GM12891 (cell line): Measurements from ENCODE around the gene CDHR5.

Experiments used
- DNase-seq: peaks from one replicate; pipeline ENCODE4 v3.0.0; 2011; ENCODE audit warnings: low spot score; ENCODE audit not compliant: insufficient read length
- FAIRE-seq: peaks from 2 replicates; lab custom pipeline; 2011; peaks lifted over from hg19 to GRCh38; lab: Jason Lieb, UNC
- PAX5 ChIP-seq: IDR thresholded peaks from 2 replicates; pipeline ENCODE4 v1.6.1; 2011; ENCODE audit warnings: low read length, moderate library complexity, mild to moderate bottlenecking; ENCODE audit not compliant: insufficient read depth, severe bottlenecking
- POLR2A ChIP-seq: IDR thresholded peaks from 2 replicates; pipeline ENCODE4 v1.6.1; 2011; ENCODE audit warnings: low read depth, low read length, control low read depth
- POLR2AphosphoS5 ChIP-seq: IDR thresholded peaks from 2 replicates; pipeline ENCODE4 v1.6.1; 2011; ENCODE audit warnings: low read depth, low read length, control low read depth
- POU2F2 ChIP-seq: IDR thresholded peaks from 2 replicates; pipeline ENCODE4 v1.6.1; 2011; ENCODE audit warnings: low read depth, mild to moderate bottlenecking, control low read depth, low read length, moderate library complexity
- SPI1 ChIP-seq: IDR thresholded peaks from 2 replicates; pipeline ENCODE4 v1.6.1; 2011; ENCODE audit warnings: low read depth, low read length, control low read depth
- TAF1 ChIP-seq: IDR thresholded peaks from 2 replicates; pipeline ENCODE4 v1.6.1; 2011; ENCODE audit warnings: low read depth, low read length, control low read depth

Gene CDHR5

DNA sequence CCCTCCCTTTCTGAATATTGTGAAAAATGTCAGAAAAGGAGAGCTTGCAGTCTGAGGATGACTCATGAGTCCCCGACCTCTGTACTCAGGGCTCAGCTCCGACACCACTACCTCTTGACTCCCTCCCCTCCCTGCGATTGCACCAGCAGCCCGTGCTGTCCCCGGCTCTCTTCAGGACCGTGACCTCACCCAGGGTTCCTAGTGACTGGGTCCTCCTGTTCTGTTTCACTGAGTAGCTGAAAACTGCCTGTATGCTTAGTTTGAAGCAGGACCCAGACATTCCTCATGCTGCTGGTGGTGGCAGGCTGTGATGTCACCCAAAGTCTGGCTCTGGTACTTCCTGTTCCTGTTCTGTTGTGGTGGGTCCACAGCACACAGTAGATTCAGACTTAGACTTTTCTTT, 36.8 kb downstream of the CDHR5 start:
- no peak for DNase-seq
- FAIRE-seq, result no peak

DNA sequence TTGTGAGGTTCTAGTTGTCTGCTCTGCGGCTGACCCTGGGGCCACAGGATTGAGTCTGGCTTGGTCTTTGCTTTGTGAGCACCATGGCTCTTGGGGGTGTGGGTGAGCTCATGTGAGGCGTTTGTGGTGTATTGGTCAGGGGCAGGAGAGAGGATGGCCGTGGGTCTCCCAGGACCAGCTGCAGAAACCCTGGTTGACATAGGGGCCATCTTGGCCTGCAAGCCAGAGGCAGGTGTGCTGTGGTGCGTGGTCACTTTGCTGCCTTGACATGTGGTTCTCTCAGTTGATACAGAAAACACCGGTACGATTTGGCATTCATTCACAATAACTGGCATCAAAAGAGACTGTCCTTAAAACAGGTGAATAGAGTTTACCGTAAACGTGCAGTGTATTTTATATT, 37.2 kb downstream of the CDHR5 start:
- no peak for FAIRE-seq
- no peak for DNase-seq
- TF ChIP-seq SPI1 (no peak), TAF1 (no peak), POU2F2 (no peak), POLR2A (no peak), PAX5 (no peak), POLR2AphosphoS5 (no peak)

More for the DNA sequence above, 36.8 kb downstream of the CDHR5 start:
- TF ChIP-seq POU2F2 (no peak), POLR2AphosphoS5 (no peak), TAF1 (no peak), SPI1 (no peak), PAX5 (no peak), POLR2A (no peak)

DNA sequence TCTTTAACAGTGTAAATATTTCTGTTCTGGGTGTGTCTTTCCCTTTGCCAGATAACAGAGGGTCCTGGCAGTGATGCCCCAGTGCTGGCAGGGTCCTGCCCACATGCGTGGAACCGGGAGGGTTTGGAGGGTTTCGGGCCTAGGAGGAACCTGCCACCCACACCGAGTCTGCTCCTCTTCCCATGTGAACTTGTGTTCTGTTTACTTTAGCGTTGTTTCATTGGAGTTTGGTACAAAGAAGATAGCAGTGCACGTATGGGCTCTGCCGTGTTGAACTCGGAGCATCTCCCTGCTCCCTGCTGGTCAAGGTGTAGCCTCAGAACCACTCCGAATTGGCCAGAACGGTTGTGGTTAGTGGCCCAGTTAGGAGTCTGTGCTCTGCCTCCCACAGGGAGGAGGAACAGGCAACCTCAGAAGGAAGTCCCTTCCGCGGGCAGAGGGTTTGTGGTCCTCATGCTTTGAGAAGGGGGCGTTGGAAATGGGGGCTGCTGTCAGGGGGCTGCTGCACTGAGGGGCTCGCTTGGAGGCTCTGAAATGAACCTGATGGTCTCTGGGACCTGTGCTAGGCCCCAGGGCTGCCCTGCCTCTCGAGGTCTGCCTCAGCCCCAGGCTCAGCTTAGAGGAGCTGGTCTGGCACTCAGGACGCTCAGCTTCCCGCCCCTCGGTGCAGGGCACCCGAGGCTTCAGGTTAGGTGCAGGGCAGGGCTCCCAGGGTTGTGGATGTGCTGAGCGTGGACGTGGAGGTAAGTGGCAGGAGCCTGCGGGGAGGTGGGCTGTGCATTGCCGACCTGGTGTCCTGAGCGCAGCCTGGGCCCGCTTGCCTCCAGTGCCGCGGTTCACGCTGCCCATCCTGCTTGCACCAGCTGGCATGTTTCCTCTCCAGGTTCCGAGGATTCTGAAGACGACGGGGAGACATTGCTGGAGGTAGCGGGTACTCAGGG, 38.1 kb downstream of the CDHR5 start:
- DNase-seq (no peak), FAIRE-seq (no peak)
- TF ChIP-seq TAF1 (no peak), POLR2A (no peak), SPI1 (no peak), POU2F2 (no peak), PAX5 (no peak), POLR2AphosphoS5 (no peak)

DNA sequence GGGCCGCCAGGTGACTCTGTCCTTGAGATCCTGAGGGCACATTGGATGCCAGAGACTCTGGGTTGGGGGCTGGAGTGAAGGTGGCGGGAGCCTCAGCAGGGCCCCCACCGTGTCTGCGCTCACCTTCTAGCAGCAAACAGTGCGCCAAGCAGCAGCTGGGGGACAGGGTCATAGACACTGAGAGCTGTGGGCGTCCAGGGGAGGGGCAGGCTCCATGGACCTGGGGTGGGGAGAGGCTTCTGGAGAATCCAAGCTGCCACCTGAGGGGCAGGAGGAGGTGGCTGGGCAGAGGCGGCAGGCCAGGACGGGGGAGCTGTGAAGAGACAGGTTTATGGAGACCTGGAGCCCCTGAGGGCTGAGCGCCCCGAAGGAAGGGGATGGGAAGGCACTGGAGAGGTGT, 40.5 kb downstream of the CDHR5 start:
- FAIRE-seq, result no peak
- no peak for DNase-seq
- no peak for TF ChIP-seq PAX5
- TF ChIP-seq POLR2AphosphoS5, result no peak
- TF ChIP-seq POLR2A, result no peak
- no peak for TF ChIP-seq POU2F2
- TF ChIP-seq SPI1, result no peak
- TF ChIP-seq TAF1, result no peak

DNA sequence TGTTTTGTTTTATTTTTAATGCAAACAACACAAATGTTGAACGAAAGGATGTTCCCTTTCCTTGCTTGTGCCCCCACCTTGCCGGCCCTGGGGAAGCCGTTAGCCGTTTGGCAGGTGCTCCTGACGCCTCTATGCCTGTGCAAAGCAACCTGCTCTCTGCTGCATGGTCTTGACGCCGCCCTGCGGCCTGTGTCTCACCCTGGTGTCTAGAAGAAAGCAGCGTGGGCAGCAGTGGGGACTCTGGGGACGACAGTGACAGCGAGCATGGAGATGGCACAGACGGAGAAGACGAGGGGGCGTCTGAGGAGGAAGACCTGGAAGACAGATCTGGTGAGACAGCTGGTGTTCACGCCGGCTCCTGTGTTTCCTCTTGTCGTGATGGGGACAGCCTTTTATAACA, 43.0 kb downstream of the CDHR5 start:
- TF ChIP-seq SPI1, result no peak
- no peak for TF ChIP-seq POU2F2
- TF ChIP-seq POLR2AphosphoS5, result no peak
- no peak for TF ChIP-seq TAF1
- TF ChIP-seq POLR2A, result no peak
- no peak for TF ChIP-seq PAX5
- DNase-seq (no peak), FAIRE-seq (no peak)

DNA sequence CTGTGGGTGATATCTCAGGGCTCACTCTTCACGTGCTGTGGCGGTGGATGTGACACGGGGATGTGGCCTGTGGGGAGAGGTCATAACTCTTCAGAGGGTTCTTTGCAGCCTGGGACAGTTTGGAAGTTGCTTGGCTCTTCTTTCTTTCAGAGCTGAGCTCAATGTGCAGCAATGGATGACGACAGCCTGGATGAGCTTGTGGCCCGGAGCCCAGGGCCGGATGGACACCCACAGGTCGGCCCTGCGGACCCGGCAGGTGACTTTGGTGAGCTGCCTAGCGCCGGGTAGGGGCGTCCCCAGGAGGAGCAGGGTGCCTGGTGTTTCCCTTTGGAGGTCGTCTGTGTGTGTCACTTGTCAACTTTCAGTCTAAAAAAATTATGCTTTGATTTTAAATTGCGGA, 43.4 kb downstream of the CDHR5 start:
- DNase-seq (no peak), FAIRE-seq (no peak)
- TF ChIP-seq POLR2AphosphoS5 (no peak), PAX5 (no peak), SPI1 (no peak), POU2F2 (no peak), POLR2A (no peak), TAF1 (no peak)

DNA sequence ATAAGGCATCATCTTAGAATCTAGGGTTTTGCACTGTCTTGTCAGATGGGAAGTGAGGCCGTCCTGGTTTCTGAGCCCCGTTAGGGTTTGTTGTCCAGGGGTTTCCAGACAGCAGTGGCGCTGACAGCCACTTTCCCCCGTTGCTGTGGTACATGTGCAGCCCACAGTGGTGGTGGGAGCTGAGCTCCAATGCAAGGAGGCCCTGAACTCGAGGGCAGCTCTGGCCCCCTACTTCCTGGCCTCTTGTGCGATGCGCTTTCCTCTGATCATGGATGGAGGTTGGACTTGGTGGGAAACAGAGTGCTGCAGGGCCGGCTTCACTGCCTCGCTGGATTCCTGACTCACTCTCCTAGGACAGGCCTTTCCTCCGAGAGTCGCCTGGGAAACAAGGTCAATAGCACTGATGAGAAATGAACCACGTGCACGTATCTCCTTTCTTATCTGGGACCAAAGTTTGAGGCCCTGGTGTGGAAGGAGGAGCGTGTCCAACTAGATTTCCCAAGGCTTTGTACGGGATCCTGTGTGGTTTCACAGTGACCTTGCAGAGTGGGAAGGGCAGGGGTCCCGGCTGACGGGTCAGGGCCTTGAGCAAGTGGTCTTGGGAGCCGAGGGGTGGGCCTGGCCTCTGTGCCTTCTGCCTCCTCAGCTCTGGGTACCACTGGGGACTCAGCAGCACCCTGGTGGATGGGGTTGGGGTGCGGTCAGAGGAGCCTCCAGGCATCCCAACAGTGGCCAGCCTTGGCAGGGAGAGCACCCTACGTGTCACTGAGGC, 44.7 kb downstream of the CDHR5 start:
- DNase-seq, result no peak
- no peak for TF ChIP-seq POLR2AphosphoS5
- no peak for TF ChIP-seq SPI1
- no peak for TF ChIP-seq POLR2A
- peak; percentile 45 for FAIRE-seq

DNA sequence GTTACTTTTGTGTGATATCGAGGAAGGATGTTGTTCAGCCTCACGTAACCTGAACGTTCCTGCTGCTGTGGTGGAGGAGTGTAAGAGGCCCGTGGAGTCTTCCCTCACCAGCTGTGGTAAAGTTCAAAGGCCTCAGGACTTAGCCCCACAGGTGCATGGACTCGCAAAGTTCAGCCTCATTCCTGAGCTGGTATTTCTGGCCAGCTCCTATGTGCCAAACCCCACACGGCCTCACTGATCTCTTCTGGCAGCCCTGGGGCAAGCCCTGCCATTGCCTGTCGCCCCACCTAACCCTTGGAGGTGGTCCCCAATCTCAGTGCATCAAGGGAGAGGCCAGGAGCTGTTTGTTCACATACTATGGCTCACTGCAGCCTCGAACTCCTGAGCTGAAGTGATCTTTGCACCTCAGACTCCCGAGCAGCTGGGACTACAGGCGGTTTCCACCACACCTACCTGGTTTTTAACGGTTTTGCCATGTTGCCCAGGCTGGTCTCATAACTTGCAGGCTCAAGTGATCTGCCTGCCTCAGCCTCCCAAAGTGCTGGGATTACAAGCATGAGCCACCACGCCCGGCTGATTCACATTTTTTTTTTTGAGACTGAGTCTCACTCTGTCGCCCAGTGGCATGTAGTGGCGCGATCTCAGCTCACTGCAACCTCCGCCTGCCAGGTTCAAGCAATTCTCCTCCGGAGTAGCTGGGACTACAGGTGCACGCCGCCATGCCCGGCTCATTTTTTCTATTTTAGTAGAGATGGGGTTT, 46.3 kb downstream of the CDHR5 start:
- peak; percentile 23 for FAIRE-seq
- no peak for DNase-seq
- no peak for TF ChIP-seq SPI1
- TF ChIP-seq POLR2AphosphoS5, result no peak
- no peak for TF ChIP-seq PAX5
- TF ChIP-seq POU2F2, result no peak
- TF ChIP-seq POLR2A, result no peak
- no peak for TF ChIP-seq TAF1
